Esophagus squamous epithelium (tissue), 4 donors: ENCODE measurements around the gene FBXO31.

Source experiments
- CTCF ChIP-seq, 6 experiments: fragments of 450-650 bp in 4 of 6; fragments of 200-600 bp in 2 of 6; sonication (generic) in 2 of 6; IDR thresholded peaks; one replicate each; pipeline ENCODE4 v1.5.1; 2016 to 2019; ENCODE audit warnings: antibody characterized with exemption in 6 of 6, mild to moderate bottlenecking in 4 of 6, moderate library complexity in 4 of 6
- POLR2A ChIP-seq, 4 donors: fragments of 450-650 bp; IDR thresholded peaks; one replicate each; pipeline ENCODE4 v1.6.1; 2017; ENCODE audit warnings: antibody characterized with exemption in 4 of 4, mild to moderate bottlenecking in 4 of 4, moderate library complexity in 3 of 4

GRCh38 chr16:87392821-87393679 is 9.5 kb upstream of the FBXO31 start:
- TF ChIP-seq CTCF (IDR thresholded peaks at IDR 0.05) (peak in 2 of 6 experiments; percentile 10 to 33), POLR2A (IDR thresholded peaks at IDR 0.05) (peak in 1 of 4 donors; percentile 15)
